ACHN (cell line): ENCODE data around the gene GALNT14.

Source experiments
- DNase-seq: peaks from one replicate; pipeline ENCODE4 v3.0.0-alpha.2; 2015
- in situ Hi-C: cut with HindIII; loops from 2 replicates; pipeline ENCODE4 v1.10.0; 2017; ENCODE audit warnings: low sequenced_read_pairs, low pct_ligation_motif_present, low pct_unique_long_range_greater_than_20kb

The GALNT14 gene

DNA sequence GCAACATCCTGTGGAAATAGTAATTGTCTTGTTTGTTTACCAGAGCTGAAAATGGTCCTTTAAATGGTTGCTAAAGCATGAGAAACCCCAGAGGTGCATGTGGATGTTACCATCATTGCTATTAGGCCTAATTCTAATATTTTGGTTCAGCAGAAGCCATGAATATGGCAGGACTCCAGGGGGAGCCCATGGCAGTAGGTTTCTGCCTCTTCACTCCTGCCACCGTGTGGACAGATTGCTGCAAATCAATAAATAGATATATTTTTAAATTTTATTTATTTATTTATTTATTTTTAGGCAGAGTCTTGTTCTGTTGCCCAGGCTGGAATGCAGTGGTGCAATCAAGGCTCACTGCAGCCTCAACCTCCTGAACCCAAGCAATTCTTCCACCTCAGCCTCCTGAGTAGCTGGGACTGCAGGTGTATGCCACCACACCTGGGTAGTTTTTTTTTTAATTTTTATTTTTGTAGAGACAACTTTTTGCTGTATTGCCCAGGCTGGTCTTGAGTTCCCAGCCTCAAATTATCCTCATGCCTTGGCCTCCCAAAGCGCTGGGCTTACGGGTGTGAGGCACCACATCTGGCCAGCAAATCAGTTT lies 276.1 kb downstream of the GALNT14 start:
- DNase-seq, result peak; percentile 85
- in situ Hi-C loops, result no loop called here

DNA sequence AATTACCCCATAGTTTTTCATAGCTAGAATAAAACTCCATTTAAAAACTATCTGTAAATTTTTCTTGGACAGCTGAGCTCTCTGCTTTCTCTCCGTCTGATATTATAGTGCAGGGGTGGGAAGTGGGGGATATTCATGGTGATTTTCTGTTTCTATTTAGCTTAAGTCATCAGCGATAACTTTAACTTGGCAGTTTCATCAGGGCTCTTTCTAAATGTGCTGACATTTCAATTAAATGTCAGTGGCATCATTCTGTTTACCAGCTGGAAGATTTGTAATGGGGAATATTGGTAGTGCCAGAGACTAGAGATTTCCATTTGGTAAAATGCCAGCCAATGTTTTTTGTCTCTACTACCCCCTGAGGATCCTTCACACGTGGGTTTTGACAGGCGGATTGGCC lies 277.5 kb downstream of the GALNT14 start:
- no peak for DNase-seq
- in situ Hi-C loops, result no loop called here
